HUES6 (cell line): ENCODE data around the gene ZSWIM1.

Experiments
- H3K27ac ChIP-seq: 2 replicates; pipeline ENCODE4 v1.7.0; 2013; ENCODE audit warnings: low read depth, mild to moderate bottlenecking, low read length, inconsistent platforms
- H3K27me3 ChIP-seq: 2 replicates; pipeline ENCODE4 v1.6.1; 2013; ENCODE audit warnings: low read length; ENCODE audit not compliant: control insufficient read depth, insufficient read depth
- H3K36me3 ChIP-seq: 2 replicates; pipeline ENCODE4 v1.6.1; 2013; ENCODE audit warnings: low read length; ENCODE audit not compliant: control insufficient read depth, insufficient read depth
- H3K4me1 ChIP-seq: 2 replicates; pipeline ENCODE4 v1.6.1; 2013; ENCODE audit warnings: low read length; ENCODE audit not compliant: control insufficient read depth, insufficient read depth
- H3K4me3 ChIP-seq: 2 replicates; pipeline ENCODE4 v1.5.1; 2013; ENCODE audit warnings: low read depth, low read length
- H3K9ac ChIP-seq: one replicate; pipeline ENCODE4 v1.6.1; 2013; ENCODE audit warnings: mild to moderate bottlenecking, low read length
- H3K9me3 ChIP-seq: 2 replicates; pipeline ENCODE4 v1.6.1; 2013; ENCODE audit warnings: low read depth, low read length; ENCODE audit not compliant: control insufficient read depth, insufficient read depth

ZSWIM1 gene

GRCh38 chr20:45890985-45891983 lies 10.3 kb downstream of the ZSWIM1 start, which contains the start of the genes CTSA and NEURL2:
CTSA (plus strand) TSS chr20:45891335; CDS start chr20:45891569, 234 bp downstream.
NEURL2 (minus strand) TSS chr20:45891208; CDS start chr20:45890991, 217 bp downstream.
- Histone ChIP-seq H3K36me3 (peaks cover 41% of the 10 kb centered on the region), H3K27me3 (no peaks in the 10 kb centered on the region), H3K9ac (peak within 1 kb of the TSS; percentile 75), H3K27ac (peak within 1 kb of the TSS; percentile 30; the same call in 1 of the 2 replicates), H3K4me1 (no peaks in the 10 kb centered on the region), H3K9me3 (no peaks in the 10 kb centered on the region), H3K4me3 (peak within 1 kb of the TSS; percentile 83)

- Histone ChIP-seq H3K27ac (no peak overlapping the region), H3K9ac (peak overlapping the region; percentile 75)
Measured at GRCh38 chr20:45892049-45892825, 11.2 kb downstream of the ZSWIM1 start.

GRCh38 chr20:45892828-45893500 lies 11.9 kb downstream of the ZSWIM1 start:
- no peak overlapping the region for H3K27ac ChIP-seq
- no peaks in the 10 kb centered on the region for H3K27me3 ChIP-seq
- no peaks in the 10 kb centered on the region for H3K4me1 ChIP-seq
- H3K9me3 ChIP-seq, result no peaks in the 10 kb centered on the region
- no peak overlapping the region for H3K4me3 ChIP-seq
- H3K36me3 ChIP-seq, result peaks cover 43% of the 10 kb centered on the region
- H3K9ac ChIP-seq, result no peak overlapping the region

More at GRCh38 chr20:45892049-45892825, 11.2 kb downstream of the ZSWIM1 start:
- Histone ChIP-seq H3K4me3 (peak overlapping the region; percentile 83), H3K9me3 (no peaks in the 10 kb centered on the region), H3K36me3 (peaks cover 41% of the 10 kb centered on the region), H3K4me1 (no peaks in the 10 kb centered on the region), H3K27me3 (no peaks in the 10 kb centered on the region)

DNA sequence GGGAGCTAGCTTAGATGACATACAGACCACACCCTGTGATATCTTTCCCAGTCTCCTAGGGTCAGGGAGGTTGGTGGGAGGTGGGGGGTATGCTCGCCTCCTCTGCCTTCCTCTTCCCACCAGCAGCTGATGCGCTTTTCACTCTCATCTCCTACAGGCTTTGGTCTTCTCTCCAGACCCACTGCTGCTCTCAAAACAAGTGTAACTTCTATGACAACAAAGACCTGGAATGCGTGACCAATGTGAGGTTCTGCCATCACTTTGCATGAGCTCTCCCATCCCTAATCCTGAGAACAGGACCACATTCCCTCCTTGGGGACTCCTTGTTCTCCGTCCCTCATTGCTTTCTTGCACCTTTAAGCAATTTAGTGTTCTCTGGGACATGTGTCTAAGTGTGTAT lies 12.8 kb downstream of the ZSWIM1 start:
- H3K9me3 ChIP-seq, result no peaks in the 10 kb centered on the region
- no peak overlapping the region for H3K4me3 ChIP-seq
- H3K4me1 ChIP-seq, result no peaks in the 10 kb centered on the region
- H3K9ac ChIP-seq, result no peak overlapping the region
- H3K36me3 ChIP-seq, result peaks cover 46% of the 10 kb centered on the region
- H3K27ac ChIP-seq, result no peak overlapping the region
- no peaks in the 10 kb centered on the region for H3K27me3 ChIP-seq

GRCh38 chr20:45894797-45895196 lies 13.8 kb downstream of the ZSWIM1 start:
- Histone ChIP-seq H3K27me3 (no peaks in the 10 kb centered on the region), H3K36me3 (peaks cover 54% of the 10 kb centered on the region), H3K4me3 (no peak overlapping the region), H3K27ac (no peak overlapping the region), H3K9me3 (no peaks in the 10 kb centered on the region), H3K4me1 (no peaks in the 10 kb centered on the region), H3K9ac (no peak overlapping the region)

DNA sequence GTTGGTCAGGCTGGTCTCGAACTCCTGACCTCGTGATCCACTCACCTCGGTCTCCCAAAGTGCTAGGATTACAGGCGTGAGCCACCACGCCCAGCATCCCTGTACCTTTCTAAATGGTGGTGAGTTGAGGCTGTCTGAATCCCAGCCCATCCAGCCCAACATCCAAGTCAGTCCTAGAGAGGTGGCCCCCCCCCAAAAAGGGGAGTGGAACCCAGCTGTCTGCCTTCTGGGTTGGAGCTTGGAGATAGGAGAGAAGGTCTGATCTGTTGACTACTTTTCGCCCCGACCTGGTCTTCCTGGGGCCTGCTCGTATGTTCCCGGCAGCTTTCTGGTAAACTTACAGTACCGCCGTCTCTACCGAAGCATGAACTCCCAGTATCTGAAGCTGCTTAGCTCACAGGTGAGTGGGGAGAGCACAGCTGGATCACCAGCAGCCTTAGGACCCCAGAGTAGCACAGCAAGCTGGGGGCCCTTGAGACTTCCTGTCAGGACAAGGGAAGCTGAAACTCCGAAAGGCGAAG lies 15.7 kb downstream of the ZSWIM1 start:
- H3K27ac ChIP-seq, result no peak overlapping the region
- peaks cover 69% of the 10 kb centered on the region for H3K36me3 ChIP-seq
- H3K4me1 ChIP-seq, result no peaks in the 10 kb centered on the region
- no peak overlapping the region for H3K4me3 ChIP-seq
- no peaks in the 10 kb centered on the region for H3K9me3 ChIP-seq
- H3K9ac ChIP-seq, result no peak overlapping the region
- no peaks in the 10 kb centered on the region for H3K27me3 ChIP-seq

- Histone ChIP-seq H3K4me3 (no peak overlapping the region), H3K4me1 (no peaks in the 10 kb centered on the region), H3K27me3 (no peaks in the 10 kb centered on the region), H3K9me3 (no peaks in the 10 kb centered on the region), H3K27ac (no peak overlapping the region), H3K9ac (no peak overlapping the region), H3K36me3 (peaks cover 75% of the 10 kb centered on the region)
Measured at GRCh38 chr20:45897289-45897688, 16.3 kb downstream of the ZSWIM1 start.

- Histone ChIP-seq H3K4me1 (no peaks in the 10 kb centered on the region), H3K36me3 (peaks cover 77% of the 10 kb centered on the region), H3K4me3 (no peak overlapping the region), H3K9me3 (no peaks in the 10 kb centered on the region), H3K27ac (no peak overlapping the region), H3K27me3 (no peaks in the 10 kb centered on the region), H3K9ac (no peak overlapping the region)
Measured at GRCh38 chr20:45897692-45898091, 16.7 kb downstream of the ZSWIM1 start.

- no peaks in the 10 kb centered on the region for H3K27me3 ChIP-seq
- H3K4me1 ChIP-seq, result no peaks in the 10 kb centered on the region
- no peak overlapping the region for H3K27ac ChIP-seq
- H3K36me3 ChIP-seq, result peaks cover 77% of the 10 kb centered on the region
- H3K4me3 ChIP-seq, result no peak overlapping the region
- H3K9ac ChIP-seq, result no peak overlapping the region
- no peaks in the 10 kb centered on the region for H3K9me3 ChIP-seq
Measured at GRCh38 chr20:45898285-45898684, 17.3 kb downstream of the ZSWIM1 start.

GRCh38 chr20:45899046-45899835 lies 18.2 kb downstream of the ZSWIM1 start:
- no peaks in the 10 kb centered on the region for H3K27me3 ChIP-seq
- H3K9ac ChIP-seq, result no peak overlapping the region
- H3K9me3 ChIP-seq, result no peaks in the 10 kb centered on the region
- no peaks in the 10 kb centered on the region for H3K4me1 ChIP-seq
- H3K4me3 ChIP-seq, result no peak overlapping the region
- no peak overlapping the region for H3K27ac ChIP-seq
- peaks cover 80% of the 10 kb centered on the region for H3K36me3 ChIP-seq
